ENCODE results near the gene MICB. TPM values are rescaled to one million over a fixed set of nuclear protein-coding genes. Genes with fewer than 3 reads are reported as not detected.

The MICB gene
- total and polyA plus RNA-seq, 9 of the 15 experiments (the other 6 are each of a cell fraction or from before 2014, with no cell fraction given): 13.3 to 34.5 (median 19.8) TPM

GRCh38 chr6:31547727-31548543, 50.0 kb downstream of the MICB start (continued):
- TF ChIP-seq STAT6 (CRISPR knock-in tag; IDR thresholded peaks at IDR 0.05): peak; percentile 82; the same call in 1 of the 2 replicates
- no peak for TF ChIP-seq HDAC8 (tag; IDR thresholded peaks at IDR 0.05)
- no peak for TF ChIP-seq NFE2 (IDR thresholded peaks at IDR 0.05; ENCODE audit: low read depth)
- TF ChIP-seq NR2F6 (CRISPR knock-in tag; IDR thresholded peaks at IDR 0.05): no peak
- TF ChIP-seq TFAP4 (CRISPR knock-in tag; IDR thresholded peaks at IDR 0.05; ENCODE audit: borderline replicate concordance): peak; percentile 87
- TF ChIP-seq HNRNPL (IDR thresholded peaks at IDR 0.05; ENCODE audit: low read depth, low read length): 0 out of 2 replicates have a peak, but pooled peaks have one; percentile 76
- 0 out of 2 replicates have a peak, but pooled peaks have one; percentile 62 for TF ChIP-seq FOXP1 (CRISPR knock-in tag; IDR thresholded peaks at IDR 0.05)
- no peak for TF ChIP-seq ETV1 (tag; conservative IDR thresholded peaks at IDR 0.05; ENCODE audit: low read depth)
- no peak for TF ChIP-seq BRF1 (IDR thresholded peaks at IDR 0.05; ENCODE audit: borderline replicate concordance, extremely low read depth, insufficient read length)
- TF ChIP-seq GTF2E2 (tag; IDR thresholded peaks at IDR 0.05): peak; percentile 94
- no peak for TF ChIP-seq XRCC5 (IDR thresholded peaks at IDR 0.05; ENCODE audit: low read depth, low read length)
- TF ChIP-seq ZNF77 (CRISPR knock-in tag; IDR thresholded peaks at IDR 0.05): no peak
- peak; percentile 77 for TF ChIP-seq RBFOX2 (IDR thresholded peaks at IDR 0.05; ENCODE audit: low read depth, low read length)
- TF ChIP-seq FOXM1 (IDR thresholded peaks at IDR 0.05; ENCODE audit: low read depth): 0 out of 2 replicates have a peak, but pooled peaks have one; percentile 3
- TF ChIP-seq FOXM1 (CRISPR knock-in tag; IDR thresholded peaks at IDR 0.05; ENCODE audit: low read depth): peak; percentile 56; the same call in 1 of the 2 replicates
- 0 out of 2 replicates have a peak, but pooled peaks have one; percentile 71 for TF ChIP-seq ZBTB9 (CRISPR knock-in tag; IDR thresholded peaks at IDR 0.05)
- TF ChIP-seq KAT2B (IDR thresholded peaks at IDR 0.05; ENCODE audit: low read depth, low read length): no peak
- TF ChIP-seq SPI1 (IDR thresholded peaks at IDR 0.05; ENCODE audit: borderline replicate concordance, low read depth, low read length): no peak
- TF ChIP-seq RCOR1 (IDR thresholded peaks at IDR 0.05; ENCODE audit: borderline replicate concordance in 1 of 2, low read depth in 2 of 2, low read length in 2 of 2): no peak
- TF ChIP-seq NKRF (IDR thresholded peaks at IDR 0.05; ENCODE audit: borderline replicate concordance): peak; percentile 52; the same call in 1 of the 2 replicates

Measured in K562 (cell line).